Medulla oblongata (tissue), 1 donor: Measurements from ENCODE around the gene PDGFD.

Experiments
- DNase-seq: peaks from one replicate; pipeline ENCODE4 v3.0.0-alpha.2; 2015; ENCODE audit errors: extremely low spot score

Gene PDGFD

GRCh38 chr11:104145062-104145461 is 18.9 kb downstream of the PDGFD start:
- no peak for DNase-seq

- no peak for DNase-seq
These were observed 21.2 kb downstream of the PDGFD start for GRCh38 chr11:104142698-104143097.

- no peak for DNase-seq
These were observed 27.1 kb downstream of the PDGFD start for GRCh38 chr11:104136861-104137260.

- no peak for DNase-seq
These were observed 29.2 kb downstream of the PDGFD start for GRCh38 chr11:104134745-104135144.

- DNase-seq: no peak
These were observed 33.8 kb downstream of the PDGFD start for GRCh38 chr11:104130161-104130560.

- no peak for DNase-seq
These were observed 34.8 kb downstream of the PDGFD start for GRCh38 chr11:104129145-104129544.

GRCh38 chr11:104127828-104128227 is 36.1 kb downstream of the PDGFD start:
- no peak for DNase-seq

- no peak for DNase-seq
These were observed 37.5 kb downstream of the PDGFD start for GRCh38 chr11:104126464-104126863.

GRCh38 chr11:104124979-104125378 is 39.0 kb downstream of the PDGFD start:
- DNase-seq: no peak

- no peak for DNase-seq
These were observed 41.1 kb downstream of the PDGFD start for GRCh38 chr11:104122836-104123235.

- DNase-seq: no peak
These were observed 41.8 kb downstream of the PDGFD start for GRCh38 chr11:104122011-104122635.

- DNase-seq: no peak
These were observed 43.3 kb downstream of the PDGFD start for GRCh38 chr11:104120493-104121137.

- DNase-seq: no peak
These were observed 45.7 kb downstream of the PDGFD start for GRCh38 chr11:104118105-104118744.

GRCh38 chr11:104113541-104113940 is 50.4 kb downstream of the PDGFD start:
- DNase-seq: no peak

GRCh38 chr11:104106136-104106754 is 57.7 kb downstream of the PDGFD start:
- DNase-seq: no peak

- no peak for DNase-seq
These were observed 58.8 kb downstream of the PDGFD start for GRCh38 chr11:104105155-104105554.

- DNase-seq: no peak
These were observed 59.3 kb downstream of the PDGFD start for GRCh38 chr11:104104664-104105063.

GRCh38 chr11:104104201-104104600 is 59.7 kb downstream of the PDGFD start:
- DNase-seq: no peak

GRCh38 chr11:104098555-104098954 is 65.4 kb downstream of the PDGFD start:
- no peak for DNase-seq

GRCh38 chr11:104098132-104098531 is 65.8 kb downstream of the PDGFD start:
- no peak for DNase-seq

- DNase-seq: no peak
These were observed 67.0 kb downstream of the PDGFD start for GRCh38 chr11:104096900-104097299.

- no peak for DNase-seq
These were observed 68.2 kb downstream of the PDGFD start for GRCh38 chr11:104095791-104096190.

GRCh38 chr11:104094576-104094975 is 69.4 kb downstream of the PDGFD start:
- DNase-seq: no peak
